Mucosa of descending colon (tissue), 3 donors: ENCODE data around the gene ZNF234. TPM values are rescaled to one million over a fixed set of nuclear protein-coding genes. Genes with fewer than 3 reads are reported as not detected.
"Not testable (repeated sequence)": the region's sequence is repeated elsewhere in the genome, so short reads cannot be mapped to it uniquely, and the experiment has no call there.

Experiments
- ATAC-seq: fragments of 200-7000 bp; cut with Tn5 transposase; one replicate; pipeline ENCODE4 v1.9.1; 2020; ENCODE audit warnings: mild to moderate bottlenecking, moderate library complexity
- DNase-seq, 3 donors: peaks; one replicate each; pipeline ENCODE4 v3.0.0-alpha.2; 2020
- H3K36me3 ChIP-seq: fragments of 200-600 bp; one replicate; pipeline ENCODE4 v1.8.0; 2021; ENCODE audit warnings: low read depth, mild to moderate bottlenecking
- H3K4me1 ChIP-seq: fragments of 200-600 bp; one replicate; pipeline ENCODE4 v1.8.0; 2021; ENCODE audit warnings: low read depth, mild to moderate bottlenecking
- H3K4me3 ChIP-seq: fragments of 200-600 bp; one replicate; pipeline ENCODE4 v1.8.0; 2021; ENCODE audit warnings: mild to moderate bottlenecking
- H3K9me3 ChIP-seq: fragments of 200-600 bp; one replicate; pipeline ENCODE4 v1.8.0; 2021; ENCODE audit warnings: mild to moderate bottlenecking
- CTCF ChIP-seq: fragments of 200-600 bp; IDR thresholded peaks from one replicate; pipeline ENCODE4 v1.8.0; 2022; ENCODE audit warnings: antibody characterized with exemption, mild to moderate bottlenecking
- intact Hi-C, 2 donors: fragments of 100-400 bp; cut with DNase I in 1 of 2; cut with micrococcal nuclease in 1 of 2; formaldehyde crosslinking; loops; one replicate each; pipeline versions ENCODE4 v1.11.0 to v1.11.1; 2022; cut with DNase I, micrococcal nuclease
- total RNA-seq, 3 donors: library from RNA; stranded (reverse); fragmentation: NEBNext Ultra II Directional in 2 of 3; extraction: Animal tissue kit (Norgen Biotek cat#: 25700) in 2 of 3; gene quantifications; one replicate each; pipeline versions ENCODE4 v1.2.1 to v1.2.4, GENCODE V29; 2021 to 2023
- donor health status: DM: no; HTN: no; CAD: no; lungs with moderate emphysema.
- donor health status: DM: no; HTN: no; CAD: no.
- donor health status: DM: no; HTN: yes; CAD: no.

The ZNF234 gene
- total RNA-seq, 3 donors from 2014 or later: 4.7 to 11.1 (median 10.9) TPM

- no peak for DNase-seq
Observed at GRCh38 chr19:44192127-44192526, 50.8 kb downstream of the ZNF234 start.

GRCh38 chr19:44196772-44197171 lies 55.4 kb downstream of the ZNF234 start:
- H3K36me3 ChIP-seq: no peaks in the 10 kb centered on the region
- TF ChIP-seq CTCF: no peak
- no peak overlapping the region for H3K4me3 ChIP-seq
- H3K4me1 ChIP-seq: no peaks in the 10 kb centered on the region
- DNase-seq (no peak), ATAC-seq (no peak)
- peaks cover 34% of the 10 kb centered on the region for H3K9me3 ChIP-seq
- intact Hi-C loops: no loop called here

More at GRCh38 chr19:44192127-44192526, 50.8 kb downstream of the ZNF234 start:
- no peak for TF ChIP-seq CTCF
- no peak for ATAC-seq
- Histone ChIP-seq H3K9me3 (peaks cover 38% of the 10 kb centered on the region), H3K36me3 (no peaks in the 10 kb centered on the region), H3K4me1 (no peaks in the 10 kb centered on the region), H3K4me3 (no peak overlapping the region)
- intact Hi-C loops: no loop called here

- H3K4me1 ChIP-seq: no peaks in the 10 kb centered on the region
- no peak for TF ChIP-seq CTCF
Observed at GRCh38 chr19:44202470-44202869, 61.1 kb downstream of the ZNF234 start.

GRCh38 chr19:44202974-44203373 lies 61.6 kb downstream of the ZNF234 start:
- no peaks in the 10 kb centered on the region for H3K4me1 ChIP-seq
- no peaks in the 10 kb centered on the region for H3K36me3 ChIP-seq
- TF ChIP-seq CTCF: no peak
- DNase-seq (no peak), ATAC-seq (no peak)
- intact Hi-C loops: no loop called here
- peaks cover 26% of the 10 kb centered on the region for H3K9me3 ChIP-seq
- no peak overlapping the region for H3K4me3 ChIP-seq

More at GRCh38 chr19:44202470-44202869, 61.1 kb downstream of the ZNF234 start:
- ATAC-seq (no peak), DNase-seq (no peak)
- no peaks in the 10 kb centered on the region for H3K36me3 ChIP-seq
- H3K9me3 ChIP-seq: peaks cover 26% of the 10 kb centered on the region
- intact Hi-C loops: no loop called here
- no peak overlapping the region for H3K4me3 ChIP-seq

GRCh38 chr19:44203877-44204276 lies 62.5 kb downstream of the ZNF234 start:
- intact Hi-C loops, DNase-seq, H3K4me3 ChIP-seq, H3K4me1 ChIP-seq, ATAC-seq, H3K36me3 ChIP-seq: not testable (repeated sequence)
- H3K9me3 ChIP-seq: peaks cover 22% of the 10 kb centered on the region

- no peak overlapping the region for H3K4me3 ChIP-seq
- no peaks in the 10 kb centered on the region for H3K36me3 ChIP-seq
- no peaks in the 10 kb centered on the region for H3K4me1 ChIP-seq
- ATAC-seq (no peak), DNase-seq (no peak)
- peaks cover 22% of the 10 kb centered on the region for H3K9me3 ChIP-seq
- intact Hi-C loops: no loop called here
- no peak for TF ChIP-seq CTCF
Observed at GRCh38 chr19:44204772-44205171, 63.4 kb downstream of the ZNF234 start.
